ENCODE data around the gene PTGR2.

Gene PTGR2

DNA sequence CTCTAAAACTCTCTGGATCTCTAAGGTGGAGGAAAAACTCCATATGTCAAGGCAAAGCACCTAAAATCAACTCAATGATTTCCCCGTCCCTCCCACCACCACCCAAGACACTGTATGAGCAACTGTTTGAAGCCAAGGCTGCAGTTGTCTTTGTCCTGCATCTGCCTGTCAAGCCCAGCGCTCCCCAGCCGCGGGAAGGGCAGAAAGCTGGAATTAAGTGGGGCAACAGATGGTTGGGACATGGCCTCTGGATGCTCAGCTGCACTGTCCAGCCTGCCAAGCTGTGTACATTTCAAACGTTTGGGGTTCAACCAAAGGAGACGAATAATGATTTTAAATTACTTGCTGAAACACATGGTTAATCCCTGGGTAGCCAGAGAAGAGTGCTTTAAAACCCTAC lies 42.2 kb upstream of the PTGR2 start:
- Histone ChIP-seq H3K79me2 (ENCODE audit: low read length) (no peaks in the 10 kb centered on the region), H3K4me3 (ENCODE audit: low read length) (no peak overlapping the region), H3K9ac (ENCODE audit: low read length) (no peak overlapping the region), H3K9me3 (ENCODE audit: insufficient read depth, low read length) (no peaks in the 10 kb centered on the region), H3K36me3 (replicated peaks; ENCODE audit: low read depth, low read length) (no peaks in the 10 kb centered on the region), H3K4me1 (ENCODE audit: low read length) (peaks cover 3% of the 10 kb centered on the region; the same call in 1 of the 2 replicates), H3K4me2 (ENCODE audit: low read length) (no peak overlapping the region), H2AFZ (ENCODE audit: low read depth, low read length) (no peak overlapping the region), H3K27me3 (ENCODE audit: low read depth, low read length) (peaks cover 7% of the 10 kb centered on the region; the same call in 1 of the 2 replicates), H4K20me1 (ENCODE audit: insufficient read depth, low read length) (no peaks in the 10 kb centered on the region), H3K27ac (ENCODE audit: low read length) (no peak overlapping the region)
- TF ChIP-seq CTCF (IDR thresholded peaks at IDR 0.05; ENCODE audit: low read depth, low read length): no peak
- TF ChIP-seq EZH2phosphoT487 (IDR thresholded peaks at IDR 0.05; ENCODE audit: low read depth): no peak

DNA sequence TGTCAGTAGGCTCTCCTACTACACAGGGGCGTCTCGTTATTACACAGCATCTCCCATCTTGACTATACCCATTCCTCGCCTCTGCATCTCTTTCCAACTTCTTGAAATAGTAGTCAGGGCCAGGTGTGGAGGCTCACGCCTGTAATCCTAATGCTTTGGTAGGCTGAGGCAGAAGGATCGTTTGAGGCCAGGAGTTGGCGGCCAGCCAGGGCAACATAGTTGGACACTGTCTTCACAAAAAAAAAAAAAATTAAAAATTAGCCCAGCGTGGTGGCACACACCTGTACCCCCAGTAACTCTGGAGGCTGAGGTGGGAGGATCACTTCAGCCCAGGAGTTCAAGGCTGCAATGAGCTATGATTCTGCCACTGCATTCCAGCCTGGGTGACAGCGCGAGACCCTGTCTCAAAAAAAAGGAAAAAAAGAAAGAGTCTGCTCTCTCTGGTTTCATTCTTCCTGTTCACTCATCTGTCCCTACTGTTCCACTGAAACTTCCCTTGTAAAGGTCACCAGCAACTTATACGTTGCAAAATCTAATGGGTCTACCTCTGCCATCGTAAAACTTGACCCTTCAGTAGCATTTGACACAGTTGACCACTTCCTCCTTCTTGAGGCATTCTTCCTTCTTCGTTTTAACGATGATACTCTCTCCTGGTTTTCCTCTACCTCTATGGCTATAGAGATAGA lies 41.0 kb upstream of the PTGR2 start:
- Histone ChIP-seq H3K4me3 (ENCODE audit: low read length) (no peak overlapping the region), H3K9ac (ENCODE audit: low read length) (no peak overlapping the region), H3K9me3 (ENCODE audit: insufficient read depth, low read length) (no peaks in the 10 kb centered on the region), H3K27ac (ENCODE audit: low read length) (no peak overlapping the region), H3K4me1 (ENCODE audit: low read length) (peaks cover 3% of the 10 kb centered on the region; the same call in 1 of the 2 replicates), H3K4me2 (ENCODE audit: low read length) (no peak overlapping the region), H3K27me3 (ENCODE audit: low read depth, low read length) (peaks cover 7% of the 10 kb centered on the region; the same call in 1 of the 2 replicates), H2AFZ (ENCODE audit: low read depth, low read length) (no peak overlapping the region), H4K20me1 (ENCODE audit: insufficient read depth, low read length) (no peaks in the 10 kb centered on the region), H3K36me3 (replicated peaks; ENCODE audit: low read depth, low read length) (no peaks in the 10 kb centered on the region), H3K79me2 (ENCODE audit: low read length) (no peaks in the 10 kb centered on the region)
- TF ChIP-seq EZH2phosphoT487 (IDR thresholded peaks at IDR 0.05; ENCODE audit: low read depth): no peak
- no peak for TF ChIP-seq CTCF (IDR thresholded peaks at IDR 0.05; ENCODE audit: low read depth, low read length)

DNA sequence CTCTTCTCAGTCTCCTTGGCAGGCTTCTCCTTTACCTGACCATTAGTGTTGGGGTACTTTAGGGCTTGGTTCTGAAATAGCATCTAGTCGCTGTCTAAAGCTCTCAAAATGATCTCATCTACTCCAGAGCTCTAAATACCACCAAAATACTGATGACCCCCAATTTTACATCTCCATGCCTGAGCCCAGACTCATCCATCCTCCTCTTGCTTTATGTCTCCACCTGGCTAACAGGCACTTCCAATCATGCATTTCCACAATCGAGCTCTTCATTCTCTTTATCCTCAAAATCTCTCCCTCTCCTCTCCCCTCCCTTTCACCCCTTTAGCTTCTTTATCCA lies 40.5 kb upstream of the PTGR2 start:
- no peak for TF ChIP-seq EZH2phosphoT487 (IDR thresholded peaks at IDR 0.05; ENCODE audit: low read depth)
- Histone ChIP-seq H3K36me3 (replicated peaks; ENCODE audit: low read depth, low read length) (no peaks in the 10 kb centered on the region), H2AFZ (ENCODE audit: low read depth, low read length) (no peak overlapping the region), H4K20me1 (ENCODE audit: insufficient read depth, low read length) (no peaks in the 10 kb centered on the region), H3K4me2 (ENCODE audit: low read length) (no peak overlapping the region), H3K9ac (ENCODE audit: low read length) (no peak overlapping the region), H3K4me3 (ENCODE audit: low read length) (no peak overlapping the region), H3K79me2 (ENCODE audit: low read length) (no peaks in the 10 kb centered on the region), H3K27me3 (ENCODE audit: low read depth, low read length) (peaks cover 7% of the 10 kb centered on the region; the same call in 1 of the 2 replicates), H3K27ac (ENCODE audit: low read length) (no peak overlapping the region), H3K9me3 (ENCODE audit: insufficient read depth, low read length) (no peaks in the 10 kb centered on the region), H3K4me1 (ENCODE audit: low read length) (peaks cover 3% of the 10 kb centered on the region; the same call in 1 of the 2 replicates)

DNA sequence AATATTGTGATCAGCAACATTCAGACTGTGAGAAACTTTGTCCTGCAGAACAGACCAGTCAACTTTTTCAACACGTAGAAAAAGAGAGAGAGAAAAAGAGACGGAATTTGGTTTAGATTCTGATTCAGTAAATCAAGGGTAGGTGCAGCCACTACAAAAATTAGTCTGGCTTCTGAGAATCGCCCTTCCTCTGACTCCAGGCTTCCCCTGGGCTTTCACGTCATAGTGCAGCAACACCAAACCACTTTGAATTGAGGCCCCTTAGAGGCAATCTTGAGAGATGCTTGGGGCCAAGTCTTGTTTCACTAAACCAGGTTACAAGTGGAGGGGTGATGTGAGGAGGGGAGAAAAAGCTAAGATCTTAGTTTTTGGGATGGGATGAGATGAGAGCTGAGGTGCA lies 37.5 kb upstream of the PTGR2 start:
- Histone ChIP-seq H3K79me2 (ENCODE audit: low read length) (no peaks in the 10 kb centered on the region), H3K9me3 (ENCODE audit: insufficient read depth, low read length) (no peaks in the 10 kb centered on the region), H2AFZ (ENCODE audit: low read depth, low read length) (no peak overlapping the region), H3K9ac (ENCODE audit: low read length) (no peak overlapping the region), H3K27ac (ENCODE audit: low read length) (no peak overlapping the region), H3K4me3 (ENCODE audit: low read length) (no peak overlapping the region), H3K27me3 (ENCODE audit: low read depth, low read length) (peaks cover 10% of the 10 kb centered on the region; the same call in 1 of the 2 replicates), H3K36me3 (replicated peaks; ENCODE audit: low read depth, low read length) (no peaks in the 10 kb centered on the region), H3K4me2 (ENCODE audit: low read length) (no peak overlapping the region), H4K20me1 (ENCODE audit: insufficient read depth, low read length) (no peaks in the 10 kb centered on the region), H3K4me1 (ENCODE audit: low read length) (peaks cover 3% of the 10 kb centered on the region; the same call in 1 of the 2 replicates)
- TF ChIP-seq CTCF (IDR thresholded peaks at IDR 0.05; ENCODE audit: low read depth, low read length) (no peak), EZH2phosphoT487 (IDR thresholded peaks at IDR 0.05; ENCODE audit: low read depth) (no peak)
